Spleen (tissue), 7 donors: Measurements from ENCODE around the gene PFKM.

Experiments used
- CTCF ChIP-seq, 11 experiments: fragments of 200-600 bp in 7 of 11; fragments of 450-650 bp in 4 of 11; sonication (generic) in 4 of 11; IDR thresholded peaks in 8 of 11; conservative IDR thresholded peaks in 3 of 11; 1 replicate in 7 of 11; 2 replicates in 4 of 11; pipeline versions ENCODE4 v1.4.0 to v1.8.0; 2016 to 2021; ENCODE audit warnings: antibody characterized with exemption in 11 of 11, inconsistent platforms in 4 of 11, mild to moderate bottlenecking in 1 of 11
- POLR2A ChIP-seq, 3 donors: fragments of 450-650 bp; IDR thresholded peaks; one replicate each; pipeline ENCODE4 v1.5.1; 2017; ENCODE audit warnings: antibody characterized with exemption in 3 of 3, mild to moderate bottlenecking in 1 of 3
- POLR2AphosphoS5 ChIP-seq, 3 donors: sonication (generic); formaldehyde crosslinking; IDR thresholded peaks; one replicate each; pipeline ENCODE4 v1.5.1; 2017; ENCODE audit warnings: antibody characterized with exemption in 3 of 3
- donor health status: DM: no; HTN: no; CAD: no; lungs with moderate emphysema.
- donor health status: DM: no; HTN: no; CAD: no.
- donor health status: DM: no; HTN: no; CAD: no.

GRCh38 chr12:48123169-48123568 lies 4.0 kb downstream of the PFKM start:
- TF ChIP-seq POLR2AphosphoS5 (IDR thresholded peaks at IDR 0.05) (no peak), CTCF (IDR thresholded peaks at IDR 0.05 in 8 of 11, conservative IDR thresholded peaks at IDR 0.05 in 3 of 11) (no peak), POLR2A (IDR thresholded peaks at IDR 0.05) (no peak)
